Left lung (tissue), 14 donors: ENCODE results near the gene REPS1. TPM values are rescaled to one million over a fixed set of nuclear protein-coding genes. Genes with fewer than 3 reads are reported as not detected.

Experiments
- ATAC-seq: fragments of 200-7000 bp; cut with Tn5 transposase; one replicate; pipeline ENCODE4 v1.9.1; 2020; ENCODE audit warnings: moderate library complexity
- DNase-seq, 4 donors: peaks; one replicate each; pipeline ENCODE4 v3.0.0-alpha.2; 2013 to 2020
- H3K27ac ChIP-seq, 2 donors: fragments of 200-600 bp; sonication (generic) in 1 of 2; one replicate each; pipeline versions ENCODE4 v1.5.0 to v1.8.0; 2020 to 2021
- H3K27me3 ChIP-seq, 2 donors: fragments of 200-600 bp; sonication (generic) in 1 of 2; one replicate each; pipeline versions ENCODE4 v1.5.0 to v1.8.0; 2020 to 2021
- H3K36me3 ChIP-seq, 2 donors: fragments of 200-600 bp; sonication (generic) in 1 of 2; one replicate each; pipeline versions ENCODE4 v1.5.0 to v1.8.0; 2020 to 2021
- H3K4me1 ChIP-seq, 2 donors: fragments of 200-600 bp; one replicate each; pipeline ENCODE4 v1.8.0; 2021
- H3K4me3 ChIP-seq, 2 donors: fragments of 200-600 bp; sonication (generic) in 1 of 2; one replicate each; pipeline versions ENCODE4 v1.5.0 to v1.8.0; 2020 to 2021; ENCODE audit warnings: mild to moderate bottlenecking in 1 of 2
- H3K9me3 ChIP-seq, 2 donors: fragments of 200-600 bp; sonication (generic) in 1 of 2; one replicate each; pipeline versions ENCODE4 v1.5.0 to v1.8.0; 2020 to 2021
- CTCF ChIP-seq, 2 donors: fragments of 200-600 bp; sonication (generic) in 1 of 2; IDR thresholded peaks; one replicate each; pipeline versions ENCODE4 v1.5.0 to v1.8.0; 2021; ENCODE audit warnings: antibody characterized with exemption in 2 of 2
- intact Hi-C, 2 donors: fragments of 100-400 bp; cut with DNase I; formaldehyde crosslinking; loops; one replicate each; pipeline versions ENCODE4 v1.11.2 to v1.14.2; 2022
- long read RNA-seq, 12 donors: library from polyadenylated mRNA in 2 of 12; unstranded in 2 of 12; transcript quantifications; one replicate each; pipeline ENCODE4 v2.0.0 and lab custom pipeline, GENCODE V29; 2019 to 2026
- polyA plus RNA-seq, 6 donors: library from polyadenylated mRNA; unstranded; fragments of 120-200 nt; gene quantifications; one replicate each; pipeline ENCODE4 v1.2.1, GENCODE V29; 2013; ENCODE audit not compliant: insufficient read length in 6 of 6
- total RNA-seq, 2 donors: library from RNA; stranded (reverse); fragmentation: NEBNext Ultra II Directional; extraction: Animal tissue kit (Norgen Biotek cat#: 25700); gene quantifications; one replicate each; pipeline ENCODE4 v1.2.1, GENCODE V29; 2021
- donor health status: DM: no; HTN: yes; CAD: no.
- donor health status: DM: no; HTN: no; CAD: no.

Gene REPS1
- total RNA-seq (10 to 100 TPM; 29.3 to 31.8 TPM), polyA plus RNA-seq (10 to 100 TPM; 58.8 to 83.9 (median 64.6) TPM)
- long read RNA-seq, donor 1, full-length matches to known transcripts: 7 of 13 reads
- long read RNA-seq, donor 1, partial matches to known transcripts: 6 of 13 reads
- long read RNA-seq, donor 1, other reads (novel, unspliced or antisense): 0 of 13 reads
- long read RNA-seq, donor 2, partial matches to known transcripts: 5 of 11 reads
- long read RNA-seq, donor 2, other reads (novel, unspliced or antisense): 0 of 11 reads
- long read RNA-seq, donor 3, full-length matches to known transcripts: 6 of 6 reads
- long read RNA-seq, donor 3, partial matches to known transcripts: 0 of 6 reads
- long read RNA-seq, donor 3, other reads (novel, unspliced or antisense): 0 of 6 reads
- long read RNA-seq, donor 4, partial matches to known transcripts: 0 of 2 reads
- long read RNA-seq, donor 4, other reads (novel, unspliced or antisense): 1 of 2 reads
- long read RNA-seq, donor 5, partial matches to known transcripts: 5 of 6 reads
- long read RNA-seq, donor 5, other reads (novel, unspliced or antisense): 0 of 6 reads
- long read RNA-seq, donor 6, full-length matches to known transcripts: 3 of 3 reads
- long read RNA-seq, donor 6, partial matches to known transcripts: 0 of 3 reads
- long read RNA-seq, donor 6, other reads (novel, unspliced or antisense): 0 of 3 reads
- long read RNA-seq, donor 7, partial matches to known transcripts: 0 of 1 reads
- long read RNA-seq, donor 7, other reads (novel, unspliced or antisense): 0 of 1 reads
- long read RNA-seq, donor 8, full-length matches to known transcripts: 4 of 9 reads
- long read RNA-seq, donor 8, partial matches to known transcripts: 5 of 9 reads
- long read RNA-seq, donor 8, other reads (novel, unspliced or antisense): 0 of 9 reads
- long read RNA-seq, donor 9: 0 reads
- long read RNA-seq, donor 10: 0 reads
- long read RNA-seq, donor 11, full-length matches to known transcripts: 1 of 6 reads
- long read RNA-seq, donor 11, partial matches to known transcripts: 5 of 6 reads
- long read RNA-seq, donor 11, other reads (novel, unspliced or antisense): 0 of 6 reads
- long read RNA-seq, donor 12, full-length matches to known transcripts: 5 of 5 reads
- long read RNA-seq, donor 12, partial matches to known transcripts: 0 of 5 reads
- long read RNA-seq, donor 12, other reads (novel, unspliced or antisense): 0 of 5 reads

- H3K27me3 ChIP-seq: no peaks in the 10 kb centered on the region
- no peaks in the 10 kb centered on the region for H3K9me3 ChIP-seq
- no peaks in the 10 kb centered on the region for H3K36me3 ChIP-seq
- H3K4me1 ChIP-seq: peaks cover 10 to 45% of the 10 kb centered on the region in 2 donors
- ATAC-seq (peak; percentile 97), DNase-seq (peak; percentile 87 to 99 (median 94))
- TF ChIP-seq CTCF (IDR thresholded peaks at IDR 0.05): peak; percentile 97 to 99
- intact Hi-C loops: loop anchor here in 1 of 2 donors (5.0 kb wide), 1 partner anchor 166 kb away; no protein-coding TSS in a partner anchor
- H3K4me3 ChIP-seq: peak within 1 kb of the TSS; percentile 76 to 96
- peak within 1 kb of the TSS; percentile 88 to 93 for H3K27ac ChIP-seq
These were observed at the start of gene REPS1 for GRCh38 chr6:138987643-138988468. Gene REPS1, minus strand, starts transcription at chr6:138988253. Its CDS starts 571 bp downstream, at chr6:138987682.

GRCh38 chr6:139037490-139037889 is 49.4 kb upstream of the REPS1 start:
- TF ChIP-seq CTCF (IDR thresholded peaks at IDR 0.05): no peak
- ATAC-seq (no peak), DNase-seq (no peak)
- Histone ChIP-seq H3K27ac (no peak overlapping the region), H3K9me3 (no peaks in the 10 kb centered on the region), H3K4me1 (peaks cover 0 to 4% of the 10 kb centered on the region in 2 donors), H3K4me3 (no peak overlapping the region), H3K27me3 (no peaks in the 10 kb centered on the region), H3K36me3 (peaks cover 0 to 72% of the 10 kb centered on the region in 2 donors)
- intact Hi-C loops: no loop called here

GRCh38 chr6:139030228-139030963 is 42.3 kb upstream of the REPS1 start:
- Histone ChIP-seq H3K4me1 (peaks cover 5 to 35% of the 10 kb centered on the region in 2 donors), H3K9me3 (no peaks in the 10 kb centered on the region), H3K27me3 (no peaks in the 10 kb centered on the region), H3K36me3 (peaks cover 0 to 13% of the 10 kb centered on the region in 2 donors), H3K4me3 (peak overlapping the region; percentile 89 to 93), H3K27ac (peak overlapping the region; percentile 81 to 97)
- intact Hi-C loops: no loop called here
- TF ChIP-seq CTCF (IDR thresholded peaks at IDR 0.05): no peak
- no peak for DNase-seq
- no peak for ATAC-seq
